ENCODE measurements around the gene ZNF91.

Gene ZNF91

DNA sequence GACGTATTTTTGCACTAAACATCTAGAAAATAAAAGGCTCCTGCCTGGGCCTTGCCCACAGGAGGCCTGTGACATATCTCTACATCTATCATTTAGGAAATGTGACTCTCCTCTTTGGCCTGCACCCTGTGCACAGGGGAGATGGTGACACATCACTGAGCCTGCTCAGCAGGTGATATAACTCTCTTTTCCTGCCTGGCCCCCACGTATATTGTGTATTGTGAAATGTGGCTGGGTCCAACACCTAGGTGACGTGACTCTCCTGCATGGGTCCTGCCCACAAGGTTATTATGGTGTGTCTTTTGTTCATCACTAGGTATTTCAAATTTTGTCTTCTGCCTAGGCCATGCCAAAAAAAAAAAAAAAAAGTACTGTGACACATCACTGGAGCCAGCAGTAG lies 83.7 kb downstream of the ZNF91 start:
- no peak overlapping the region for H3K27ac ChIP-seq (replicated peaks; ENCODE audit: low read length)
- WGBS, 2 donors (ENCODE audit: extremely low coverage in 2 of 2, insufficient read length in 2 of 2, insufficient replicate concordance in 1 of 2), result no CpG with 5 or more reads among the region's 3 CpGs

DNA sequence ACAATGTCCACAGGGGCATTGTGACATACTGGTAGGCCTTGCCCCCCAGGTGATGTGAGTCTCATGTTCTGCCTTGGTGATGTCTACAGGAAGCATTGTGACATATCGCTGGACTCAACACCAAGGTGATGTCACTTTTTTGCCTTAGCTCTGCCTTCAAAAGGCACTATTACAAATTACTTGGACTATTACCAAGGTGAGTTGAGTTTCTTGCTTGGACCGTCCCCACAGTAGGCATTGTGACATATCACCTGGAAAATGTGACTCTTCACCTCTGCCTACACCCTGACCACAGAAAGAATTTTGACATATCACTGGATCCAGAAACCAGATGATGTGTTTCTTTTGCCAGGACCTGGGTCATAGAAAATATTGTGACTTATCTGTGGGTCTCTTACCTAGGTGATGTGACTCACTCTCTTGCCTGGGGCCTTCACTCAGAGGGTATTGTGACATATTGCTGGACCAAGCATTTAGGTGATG lies 84.5 kb downstream of the ZNF91 start:
- Histone ChIP-seq H2AK5ac (ENCODE audit: low read depth, low read length) (no peak overlapping the region), H3K36me3 (replicated peaks in 1 of 2; ENCODE audit: control insufficient read depth in 2 of 2, insufficient read depth in 2 of 2, low read length in 2 of 2) (peaks cover 0 to 22% of the 10 kb centered on the region in 2 donors), H2BK5ac (ENCODE audit: low read length) (no peak overlapping the region), H3K23ac (ENCODE audit: low read depth, low read length, poor library complexity) (no peak overlapping the region), H3K4me3 (ENCODE audit: low read length in 2 of 2) (no peak overlapping the region), H3K18ac (ENCODE audit: low read length) (no peak overlapping the region), H3K4ac (ENCODE audit: low read length) (no peak overlapping the region), H4K91ac (ENCODE audit: low read depth, low read length, poor library complexity) (no peak overlapping the region), H3K9me3 (replicated peaks in 1 of 2; ENCODE audit: control insufficient read depth in 2 of 2, insufficient read depth in 1 of 2, low read depth in 1 of 2, low read length in 2 of 2) (peaks cover 3 to 4% of the 10 kb centered on the region in 2 donors), H3K9ac (ENCODE audit: low read depth, low read length, poor library complexity) (no peak overlapping the region), H2AFZ (ENCODE audit: low read length) (no peak overlapping the region), H2BK12ac (ENCODE audit: low read length) (no peak overlapping the region), H3K14ac (ENCODE audit: low read length) (no peak overlapping the region), H2BK15ac (ENCODE audit: low read length) (no peak overlapping the region), H3K79me1 (ENCODE audit: low read depth, low read length) (no peaks in the 10 kb centered on the region), H3K27me3 (ENCODE audit: control insufficient read depth in 3 of 3, insufficient read depth in 3 of 3, low read depth in 1 of 3, low read length in 3 of 3) (no peaks in the 10 kb centered on the region), H2BK120ac (ENCODE audit: low read depth, low read length) (no peak overlapping the region), H3K4me2 (ENCODE audit: insufficient read depth, low read length, poor library complexity, severe bottlenecking) (no peak overlapping the region), H4K8ac (ENCODE audit: low read depth, low read length) (no peak overlapping the region), H3K4me1 (ENCODE audit: control insufficient read depth in 2 of 2, insufficient read depth in 1 of 2, low read depth in 1 of 2, low read length in 2 of 2) (no peaks in the 10 kb centered on the region), H3K27ac (replicated peaks; ENCODE audit: low read length) (no peak overlapping the region)
- no CpG with 5 or more reads among the region's 2 CpGs for WGBS, 2 donors (ENCODE audit: extremely low coverage in 2 of 2, insufficient read length in 2 of 2, insufficient replicate concordance in 1 of 2)
- no peak for DNase-seq (ENCODE audit: low spot score)

More for the DNA sequence above, 83.7 kb downstream of the ZNF91 start:
- H3K4me2 ChIP-seq (ENCODE audit: insufficient read depth, low read length, poor library complexity, severe bottlenecking), result no peak overlapping the region
- H3K14ac ChIP-seq (ENCODE audit: low read length), result no peak overlapping the region
- H3K4me1 ChIP-seq (ENCODE audit: control insufficient read depth in 2 of 2, insufficient read depth in 1 of 2, low read depth in 1 of 2, low read length in 2 of 2), result no peaks in the 10 kb centered on the region
- H3K27me3 ChIP-seq (ENCODE audit: control insufficient read depth in 3 of 3, insufficient read depth in 3 of 3, low read depth in 1 of 3, low read length in 3 of 3), result no peaks in the 10 kb centered on the region
- H2BK120ac ChIP-seq (ENCODE audit: low read depth, low read length), result no peak overlapping the region
- H2AFZ ChIP-seq (ENCODE audit: low read length), result no peak overlapping the region
- no peak overlapping the region for H2AK5ac ChIP-seq (ENCODE audit: low read depth, low read length)
- H3K9ac ChIP-seq (ENCODE audit: low read depth, low read length, poor library complexity), result no peak overlapping the region
- H3K36me3 ChIP-seq (replicated peaks in 1 of 2; ENCODE audit: control insufficient read depth in 2 of 2, insufficient read depth in 2 of 2, low read length in 2 of 2), result peaks cover 0 to 22% of the 10 kb centered on the region in 2 donors
- no peak overlapping the region for H4K8ac ChIP-seq (ENCODE audit: low read depth, low read length)
- H3K79me1 ChIP-seq (ENCODE audit: low read depth, low read length), result no peaks in the 10 kb centered on the region
- no peak overlapping the region for H2BK5ac ChIP-seq (ENCODE audit: low read length)
- no peak overlapping the region for H3K4me3 ChIP-seq (ENCODE audit: low read length in 2 of 2)
- H3K23ac ChIP-seq (ENCODE audit: low read depth, low read length, poor library complexity), result no peak overlapping the region
- no peak overlapping the region for H2BK15ac ChIP-seq (ENCODE audit: low read length)
- no peak overlapping the region for H2BK12ac ChIP-seq (ENCODE audit: low read length)
- no peak overlapping the region for H3K18ac ChIP-seq (ENCODE audit: low read length)
- H3K9me3 ChIP-seq (replicated peaks in 1 of 2; ENCODE audit: control insufficient read depth in 2 of 2, insufficient read depth in 1 of 2, low read depth in 1 of 2, low read length in 2 of 2), result peaks cover 3 to 6% of the 10 kb centered on the region in 2 donors
- DNase-seq (ENCODE audit: low spot score), result no peak
- H3K4ac ChIP-seq (ENCODE audit: low read length), result no peak overlapping the region
- H4K91ac ChIP-seq (ENCODE audit: low read depth, low read length, poor library complexity), result no peak overlapping the region

DNA sequence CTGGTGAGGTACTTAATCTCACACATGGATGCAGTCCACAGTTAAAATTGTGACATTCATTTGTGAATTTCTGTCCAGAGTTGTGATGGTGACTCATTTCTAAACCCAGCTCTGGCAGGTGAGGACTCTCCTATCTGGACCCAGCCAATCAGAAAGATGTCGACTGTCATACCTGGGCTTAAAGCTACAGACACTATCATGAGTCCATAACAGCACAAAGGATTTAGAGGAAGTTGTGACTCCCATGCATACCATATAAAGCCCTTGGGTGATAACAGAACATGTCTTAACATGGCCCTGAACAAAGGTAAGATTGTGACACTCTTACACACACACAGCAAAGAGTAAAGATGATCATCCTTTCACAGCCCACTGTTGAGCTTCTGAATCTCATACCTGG lies 85.3 kb downstream of the ZNF91 start:
- Histone ChIP-seq H2BK120ac (ENCODE audit: low read depth, low read length) (no peak overlapping the region), H3K4me3 (ENCODE audit: low read length in 2 of 2) (no peak overlapping the region), H3K79me1 (ENCODE audit: low read depth, low read length) (no peaks in the 10 kb centered on the region), H2BK5ac (ENCODE audit: low read length) (no peak overlapping the region), H4K8ac (ENCODE audit: low read depth, low read length) (no peak overlapping the region), H2AFZ (ENCODE audit: low read length) (no peak overlapping the region), H3K36me3 (replicated peaks in 1 of 2; ENCODE audit: control insufficient read depth in 2 of 2, insufficient read depth in 2 of 2, low read length in 2 of 2) (peaks cover 0 to 22% of the 10 kb centered on the region in 2 donors), H2BK15ac (ENCODE audit: low read length) (no peak overlapping the region), H3K9me3 (replicated peaks in 1 of 2; ENCODE audit: control insufficient read depth in 2 of 2, insufficient read depth in 1 of 2, low read depth in 1 of 2, low read length in 2 of 2) (peaks cover 3 to 4% of the 10 kb centered on the region in 2 donors), H3K9ac (ENCODE audit: low read depth, low read length, poor library complexity) (no peak overlapping the region), H4K91ac (ENCODE audit: low read depth, low read length, poor library complexity) (no peak overlapping the region), H3K18ac (ENCODE audit: low read length) (no peak overlapping the region), H3K4me1 (ENCODE audit: control insufficient read depth in 2 of 2, insufficient read depth in 1 of 2, low read depth in 1 of 2, low read length in 2 of 2) (no peaks in the 10 kb centered on the region), H3K27ac (replicated peaks; ENCODE audit: low read length) (no peak overlapping the region), H2BK12ac (ENCODE audit: low read length) (no peak overlapping the region), H3K4ac (ENCODE audit: low read length) (no peak overlapping the region), H3K14ac (ENCODE audit: low read length) (no peak overlapping the region), H2AK5ac (ENCODE audit: low read depth, low read length) (no peak overlapping the region), H3K4me2 (ENCODE audit: insufficient read depth, low read length, poor library complexity, severe bottlenecking) (no peak overlapping the region), H3K27me3 (ENCODE audit: control insufficient read depth in 3 of 3, insufficient read depth in 3 of 3, low read depth in 1 of 3, low read length in 3 of 3) (no peaks in the 10 kb centered on the region), H3K23ac (ENCODE audit: low read depth, low read length, poor library complexity) (no peak overlapping the region)
- WGBS, 2 donors (ENCODE audit: extremely low coverage in 2 of 2, insufficient read length in 2 of 2, insufficient replicate concordance in 1 of 2), result no CpG with 5 or more reads among the region's 1 CpG
- no peak for DNase-seq (ENCODE audit: low spot score)

DNA sequence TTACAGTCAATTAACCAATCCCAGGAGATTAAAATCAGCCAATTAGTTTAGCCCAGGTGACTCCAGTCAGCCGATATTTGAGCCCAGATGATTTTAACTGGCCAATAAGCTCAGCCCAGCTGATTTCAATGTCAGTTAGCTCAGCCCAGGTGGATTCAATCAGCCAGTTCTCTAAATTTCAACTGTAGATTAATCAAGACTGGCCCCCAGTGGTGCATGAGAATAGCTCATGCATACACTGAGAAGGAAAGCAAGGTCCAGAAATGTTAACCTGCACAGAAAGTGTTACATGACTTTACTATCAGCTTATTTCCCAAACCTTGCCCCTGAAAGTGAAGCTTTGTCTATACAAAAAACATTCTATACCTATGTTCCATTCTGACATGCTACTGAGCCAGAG lies 89.7 kb downstream of the ZNF91 start:
- peaks cover 0 to 22% of the 10 kb centered on the region in 2 donors for H3K36me3 ChIP-seq (replicated peaks in 1 of 2; ENCODE audit: control insufficient read depth in 2 of 2, insufficient read depth in 2 of 2, low read length in 2 of 2)
- no peak overlapping the region for H2BK5ac ChIP-seq (ENCODE audit: low read length)
- H3K4me3 ChIP-seq (ENCODE audit: low read length in 2 of 2), result no peak overlapping the region
- no peak overlapping the region for H4K8ac ChIP-seq (ENCODE audit: low read depth, low read length)
- no peak overlapping the region for H3K9ac ChIP-seq (ENCODE audit: low read depth, low read length, poor library complexity)
- no peak overlapping the region for H4K91ac ChIP-seq (ENCODE audit: low read depth, low read length, poor library complexity)
- no peak overlapping the region for H2AFZ ChIP-seq (ENCODE audit: low read length)
- no peaks in the 10 kb centered on the region for H3K27me3 ChIP-seq (ENCODE audit: control insufficient read depth in 3 of 3, insufficient read depth in 3 of 3, low read depth in 1 of 3, low read length in 3 of 3)
- peaks cover 3 to 10% of the 10 kb centered on the region in 2 donors for H3K9me3 ChIP-seq (replicated peaks in 1 of 2; ENCODE audit: control insufficient read depth in 2 of 2, insufficient read depth in 1 of 2, low read depth in 1 of 2, low read length in 2 of 2)
- H2BK120ac ChIP-seq (ENCODE audit: low read depth, low read length), result no peak overlapping the region
- no peak overlapping the region for H3K27ac ChIP-seq (replicated peaks; ENCODE audit: low read length)
- H3K18ac ChIP-seq (ENCODE audit: low read length), result no peak overlapping the region
- no peaks in the 10 kb centered on the region for H3K4me1 ChIP-seq (ENCODE audit: control insufficient read depth in 2 of 2, insufficient read depth in 1 of 2, low read depth in 1 of 2, low read length in 2 of 2)
- H3K4ac ChIP-seq (ENCODE audit: low read length), result no peak overlapping the region
- no peaks in the 10 kb centered on the region for H3K79me1 ChIP-seq (ENCODE audit: low read depth, low read length)
- H2AK5ac ChIP-seq (ENCODE audit: low read depth, low read length), result no peak overlapping the region
- no peak overlapping the region for H2BK12ac ChIP-seq (ENCODE audit: low read length)
- H3K23ac ChIP-seq (ENCODE audit: low read depth, low read length, poor library complexity), result no peak overlapping the region
- no peak overlapping the region for H3K14ac ChIP-seq (ENCODE audit: low read length)
- no peak for DNase-seq (ENCODE audit: low spot score)
- no peak overlapping the region for H3K4me2 ChIP-seq (ENCODE audit: insufficient read depth, low read length, poor library complexity, severe bottlenecking)
- H2BK15ac ChIP-seq (ENCODE audit: low read length), result no peak overlapping the region
- WGBS, 2 donors (ENCODE audit: extremely low coverage in 2 of 2, insufficient read length in 2 of 2, insufficient replicate concordance in 1 of 2), result no CpG with 5 or more reads among the region's 1 CpG

Data from neuronal stem cell (in vitro differentiated cells).